NCI-H510A treated with DMSO at 0.1 percent for 48 hours (cell line): ENCODE results near the gene TNFAIP1.
A peak's percentile ranks its signal among the peaks of the same experiment; 100 is the strongest.
"Not testable (repeated sequence)": the region's sequence is repeated elsewhere in the genome, so short reads cannot be mapped to it uniquely, and the experiment has no call there.

Experiments used
- DNase-seq: peaks from one replicate; lab custom pipeline; 2025; lab: John Stamatoyannopoulos, UW

The TNFAIP1 gene

GRCh38 chr17:28324781-28325180, 10.8 kb upstream of the TNFAIP1 start:
- no peak for DNase-seq

GRCh38 chr17:28325211-28325610, 10.3 kb upstream of the TNFAIP1 start:
- DNase-seq: peak; percentile 40

GRCh38 chr17:28326114-28326513, 9.4 kb upstream of the TNFAIP1 start:
- peak; percentile 76 for DNase-seq

GRCh38 chr17:28327031-28327607, 8.4 kb upstream of the TNFAIP1 start:
- DNase-seq: no peak

GRCh38 chr17:28327709-28328108, 7.9 kb upstream of the TNFAIP1 start:
- no peak for DNase-seq

- DNase-seq: no peak
These were observed 7.2 kb upstream of the TNFAIP1 start for GRCh38 chr17:28328325-28328724.

- DNase-seq: no peak
These were observed 4.9 kb upstream of the TNFAIP1 start for GRCh38 chr17:28330671-28331070.

- no peak for DNase-seq
These were observed 3.6 kb upstream of the TNFAIP1 start for GRCh38 chr17:28331891-28332420.

GRCh38 chr17:28333083-28333746, 2.3 kb upstream of the TNFAIP1 start:
- DNase-seq: no peak

- no peak for DNase-seq
These were observed 1.4 kb upstream of the TNFAIP1 start for GRCh38 chr17:28334171-28334570.

- no peak for DNase-seq
These were observed 828 bp upstream of the TNFAIP1 start for GRCh38 chr17:28334666-28335200.

GRCh38 chr17:28335959-28336871, 654 bp downstream of the TNFAIP1 start:
- peak; percentile 66 for DNase-seq

- DNase-seq: no peak
These were observed 2.7 kb downstream of the TNFAIP1 start for GRCh38 chr17:28338056-28338768.

- DNase-seq: not testable (repeated sequence)
These were observed 3.2 kb downstream of the TNFAIP1 start for GRCh38 chr17:28338769-28339212.

GRCh38 chr17:28339431-28339830, 3.9 kb downstream of the TNFAIP1 start:
- no peak for DNase-seq

GRCh38 chr17:28340374-28340773, 4.8 kb downstream of the TNFAIP1 start:
- DNase-seq: no peak

GRCh38 chr17:28341516-28341915, 6.0 kb downstream of the TNFAIP1 start:
- DNase-seq: no peak

- DNase-seq: no peak
These were observed 6.8 kb downstream of the TNFAIP1 start for GRCh38 chr17:28342313-28342712.

- DNase-seq: peak; percentile 59
These were observed 8.0 kb downstream of the TNFAIP1 start for GRCh38 chr17:28343491-28343932.

GRCh38 chr17:28344011-28344410, 8.4 kb downstream of the TNFAIP1 start:
- DNase-seq: no peak

- no peak for DNase-seq
These were observed 8.9 kb downstream of the TNFAIP1 start for GRCh38 chr17:28344435-28344901.
